Islet of Langerhans (tissue), 1 donor: ENCODE data around the gene DPP6.
A peak's percentile ranks its signal among the peaks of the same experiment; 100 is the strongest.

ENCODE experiments used
- FAIRE-seq: peaks from one replicate; lab custom pipeline; 2011; peaks lifted over from hg19 to GRCh38; lab: Jason Lieb, UNC

The DPP6 gene

DNA sequence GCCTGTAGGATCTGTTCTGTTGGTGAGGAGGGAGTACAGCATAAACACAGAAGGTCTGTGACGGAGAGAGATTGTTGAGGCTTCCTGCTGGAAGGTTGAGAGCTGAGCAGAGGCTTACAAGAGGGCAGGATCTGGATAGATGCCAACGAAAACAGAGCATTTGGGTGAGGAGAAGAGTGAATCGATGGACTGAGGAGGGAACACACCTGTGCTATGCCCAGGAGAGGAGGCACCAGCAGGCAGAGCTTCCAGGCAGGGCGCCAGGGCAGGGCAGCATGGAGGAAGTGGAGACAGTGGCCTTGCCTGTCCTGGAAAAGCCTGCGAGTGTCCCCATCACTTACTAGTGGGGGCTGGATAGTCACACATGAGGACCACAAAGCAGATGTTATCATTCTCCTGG lies 667.8 kb downstream of the DPP6 start:
- no peak for FAIRE-seq

DNA sequence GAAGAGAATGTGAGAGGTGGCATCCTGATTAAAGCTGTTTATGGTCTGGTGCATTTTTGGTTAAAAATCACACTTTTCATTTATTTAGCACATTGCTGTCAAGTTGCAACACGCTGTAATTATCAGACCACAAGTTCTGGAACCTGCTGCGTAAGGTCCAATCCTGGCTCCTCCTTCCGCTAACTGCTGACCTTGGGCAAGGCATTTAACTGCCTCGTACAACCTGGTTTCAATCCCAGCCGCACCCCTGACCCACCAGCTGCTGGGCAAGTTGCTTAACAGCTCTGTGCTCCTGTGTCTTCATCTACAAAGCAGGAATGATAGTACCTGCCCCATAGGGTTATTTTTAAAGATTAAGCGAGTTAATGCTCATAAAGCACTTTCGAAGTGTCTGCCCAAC lies 668.9 kb downstream of the DPP6 start:
- no peak for FAIRE-seq

DNA sequence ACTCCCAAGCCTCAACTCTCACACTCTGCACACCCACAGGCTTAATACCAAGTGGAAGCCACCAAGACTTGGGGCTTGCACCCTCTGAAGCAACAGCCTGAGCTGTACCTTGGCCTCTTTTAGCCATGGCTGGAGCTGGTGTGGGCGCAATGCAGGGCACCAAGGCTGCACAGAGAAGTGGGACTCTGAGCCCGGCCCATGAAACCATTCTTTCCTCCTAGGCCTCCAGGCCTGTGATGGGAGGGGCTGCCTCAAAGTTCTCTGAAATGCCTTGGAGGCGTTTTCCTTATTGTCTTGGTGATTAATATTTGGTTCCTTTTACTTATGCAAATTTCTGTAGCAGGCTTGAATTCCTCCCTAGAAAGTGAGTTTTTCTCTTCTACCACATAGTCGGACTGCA lies 674.2 kb downstream of the DPP6 start:
- no peak for FAIRE-seq

DNA sequence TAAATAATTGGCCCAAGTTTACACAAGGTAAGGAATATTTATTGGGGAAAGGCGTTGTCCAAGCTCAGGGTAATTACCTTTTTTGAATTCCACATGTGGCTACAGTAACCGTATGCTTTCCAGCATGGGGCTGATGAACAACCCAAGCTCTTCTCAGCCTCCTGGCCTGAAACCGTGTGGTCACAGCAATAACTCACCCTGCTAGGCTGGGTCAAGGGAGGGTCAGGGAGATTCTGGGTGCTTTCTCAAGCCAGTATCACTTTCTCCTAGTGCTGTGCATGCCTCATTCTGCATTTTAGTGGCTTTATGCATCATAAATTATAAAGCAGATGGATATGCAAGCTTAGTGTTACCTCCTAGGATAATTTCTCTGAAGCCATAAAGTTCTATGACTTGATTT lies 676.9 kb downstream of the DPP6 start:
- no peak for FAIRE-seq

DNA sequence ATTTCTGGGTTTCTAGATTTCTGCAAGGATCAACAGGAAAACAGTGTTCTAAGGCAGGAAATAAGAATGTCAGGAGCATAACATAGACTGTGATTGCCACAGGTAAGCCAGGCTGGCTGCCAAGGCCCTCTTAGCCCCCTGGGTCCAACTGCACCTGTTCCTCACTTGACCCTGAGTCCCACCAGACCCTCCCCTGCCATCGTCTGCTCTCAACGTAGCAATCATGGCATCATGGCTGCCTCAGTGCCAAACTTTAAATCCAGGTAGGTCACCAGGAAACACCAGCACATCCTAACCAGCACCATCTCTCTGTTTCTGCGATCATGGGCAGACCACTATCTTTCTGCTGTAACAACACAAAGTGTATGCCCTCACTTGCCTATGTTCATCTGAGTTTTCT lies 683.6 kb downstream of the DPP6 start:
- no peak for FAIRE-seq

DNA sequence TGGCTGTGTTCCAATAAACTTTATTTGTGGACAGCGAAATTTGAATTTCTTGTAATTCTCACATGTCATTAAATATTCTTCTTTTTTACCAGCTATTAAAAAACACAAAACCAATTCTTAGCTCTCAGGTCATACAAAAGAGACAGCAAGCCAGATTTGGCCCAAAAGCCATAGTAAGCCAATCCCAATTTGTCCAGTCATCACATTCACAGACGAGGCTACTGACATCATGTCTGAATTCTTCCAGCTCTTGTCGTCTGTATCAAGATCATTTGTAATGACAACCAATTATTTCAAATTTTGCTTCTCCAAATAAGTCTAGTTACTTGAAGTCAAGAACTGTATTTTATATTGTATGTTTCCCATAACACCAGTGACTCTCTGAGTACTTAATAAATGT lies 684.2 kb downstream of the DPP6 start:
- FAIRE-seq: peak; percentile 30

DNA sequence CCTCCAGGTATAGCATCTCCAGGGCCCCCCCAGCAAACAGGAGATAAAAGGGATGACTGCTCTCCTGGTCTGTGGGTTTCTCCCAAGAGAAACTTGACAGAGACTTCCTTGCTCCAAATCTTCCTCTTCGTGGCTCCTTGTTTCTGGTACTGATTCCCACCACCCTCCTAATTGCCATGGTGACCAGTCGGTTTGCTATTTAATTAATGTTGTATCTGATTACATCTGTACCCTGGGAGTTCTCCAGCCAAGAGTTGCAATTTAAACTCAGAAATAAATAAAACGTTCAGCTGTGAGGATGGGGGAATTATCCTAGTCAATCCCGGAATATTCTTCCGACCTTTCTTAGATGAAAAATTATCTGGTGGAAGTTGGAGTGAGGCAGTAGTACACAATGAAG lies 686.0 kb downstream of the DPP6 start:
- no peak for FAIRE-seq

DNA sequence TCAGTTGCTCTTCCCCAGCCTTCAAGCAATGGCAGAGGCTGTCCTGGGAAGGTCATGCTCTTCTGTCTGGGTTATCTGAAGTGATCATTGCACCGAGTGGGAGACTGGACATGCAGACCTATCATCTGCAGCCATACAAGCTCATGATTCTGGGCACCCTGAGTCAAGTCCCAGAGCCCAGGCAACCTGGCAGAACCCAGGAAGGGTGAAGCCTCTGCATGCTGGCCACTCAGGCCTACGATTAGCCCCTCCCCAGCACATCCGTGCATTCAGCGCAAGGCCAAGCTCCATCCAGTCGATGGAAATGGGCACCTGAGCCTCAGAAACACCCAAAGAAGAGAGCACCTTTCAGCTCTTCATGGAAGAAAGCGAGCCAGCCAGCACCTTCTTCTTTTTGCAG lies 688.9 kb downstream of the DPP6 start:
- FAIRE-seq: no peak

DNA sequence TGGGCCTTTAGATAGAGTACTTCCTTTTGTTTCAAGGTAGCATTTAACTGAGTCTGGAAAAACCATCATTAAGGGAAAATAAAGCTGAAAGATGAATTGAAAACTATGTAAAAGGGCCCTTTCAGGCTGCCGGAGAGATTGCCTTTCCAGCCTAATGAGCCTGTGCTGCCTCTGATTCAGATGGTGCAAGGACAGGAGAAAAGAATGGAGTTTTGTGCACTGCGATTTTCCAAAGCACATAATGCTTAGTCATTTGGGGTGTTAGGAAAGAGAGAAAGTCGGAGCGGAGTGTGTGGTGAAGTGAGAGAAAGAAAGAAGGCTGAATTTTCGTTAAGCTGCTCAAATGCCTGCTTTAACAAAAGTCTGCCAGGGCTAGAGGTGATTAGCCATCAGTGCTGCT lies 691.0 kb downstream of the DPP6 start:
- FAIRE-seq: no peak

DNA sequence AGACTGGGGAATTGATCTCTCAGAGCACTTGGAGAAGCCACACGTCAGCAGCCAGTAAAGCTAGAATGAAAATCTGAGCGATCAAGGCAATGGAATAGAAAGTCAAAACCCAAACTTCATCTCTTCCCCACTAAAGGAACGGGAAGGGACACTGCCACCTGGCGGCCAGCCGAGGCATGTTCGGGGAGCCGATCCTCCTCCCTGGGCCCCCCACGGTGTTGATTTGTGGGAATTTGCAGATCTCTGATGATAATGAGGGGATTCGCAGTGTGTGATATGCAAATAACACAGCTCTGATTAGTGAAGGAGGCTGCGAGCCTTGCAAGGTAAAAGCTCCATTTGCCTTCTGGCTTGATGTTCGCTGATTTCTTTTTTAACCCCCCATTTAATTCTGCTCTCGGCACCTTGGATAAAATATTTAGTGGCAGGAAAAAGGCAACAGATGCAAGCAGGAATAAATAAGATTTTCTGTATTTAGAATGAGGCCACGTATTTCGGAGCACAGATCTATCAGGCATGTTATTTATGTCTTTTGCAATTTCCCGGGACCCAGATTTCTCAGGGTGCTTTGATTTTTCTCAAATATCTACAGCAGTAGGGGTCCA lies 692.2 kb downstream of the DPP6 start:
- peak; percentile 33 for FAIRE-seq

DNA sequence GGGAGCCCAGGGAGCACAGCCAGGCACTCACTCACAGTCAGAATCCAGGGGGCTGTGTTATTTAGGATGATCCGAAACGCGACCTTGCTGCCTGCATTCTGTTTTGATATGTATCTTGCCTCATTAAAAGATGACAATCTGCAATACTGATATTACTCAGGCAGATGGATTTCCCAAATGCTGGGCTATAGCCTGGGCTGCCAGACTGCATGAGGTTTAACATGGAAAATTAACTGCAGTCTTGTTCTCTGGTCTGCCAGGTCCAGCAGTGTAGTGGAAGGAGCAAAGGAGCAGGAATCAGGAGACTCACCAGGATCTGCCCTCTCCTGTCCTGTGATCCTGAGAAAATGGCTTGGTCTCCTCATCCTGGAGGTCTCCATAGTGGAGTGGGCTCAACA lies 692.7 kb downstream of the DPP6 start:
- no peak for FAIRE-seq

DNA sequence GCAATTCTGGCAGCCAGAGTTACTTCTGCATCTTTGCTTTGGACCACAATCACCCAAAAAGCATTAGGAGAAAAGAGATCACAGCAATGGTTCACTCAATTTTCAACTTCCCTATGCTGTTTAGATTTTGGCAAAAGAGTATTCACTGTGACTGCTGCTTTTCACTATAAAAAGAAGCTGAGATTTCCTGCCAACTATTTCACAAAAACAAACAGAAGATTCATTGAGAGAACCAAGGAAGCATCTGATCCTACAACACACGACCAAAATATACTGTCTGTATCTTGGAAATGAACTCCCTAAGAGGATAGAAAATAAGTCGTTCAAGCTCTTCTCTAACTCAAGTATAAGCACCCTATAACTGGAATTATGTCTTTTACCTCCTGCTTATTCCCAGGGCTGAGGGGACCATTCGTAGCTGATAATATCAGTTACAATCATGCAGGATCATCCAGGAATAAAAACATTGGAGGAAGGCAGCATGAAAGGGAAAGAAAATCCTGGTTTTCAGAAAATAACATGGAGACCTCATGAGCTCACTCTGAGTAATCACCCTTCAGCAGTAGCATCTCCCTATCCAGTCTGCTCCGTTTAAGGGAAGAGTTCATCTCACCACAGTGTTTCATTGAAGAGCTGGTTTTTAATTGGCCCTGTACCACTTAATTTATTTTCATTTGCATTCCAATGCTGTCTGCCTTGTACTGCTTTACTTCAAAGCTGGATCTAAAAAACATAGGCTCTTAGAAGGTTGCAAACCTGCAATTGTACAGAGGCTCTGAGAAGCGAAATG lies 694.6 kb downstream of the DPP6 start:
- FAIRE-seq: no peak

DNA sequence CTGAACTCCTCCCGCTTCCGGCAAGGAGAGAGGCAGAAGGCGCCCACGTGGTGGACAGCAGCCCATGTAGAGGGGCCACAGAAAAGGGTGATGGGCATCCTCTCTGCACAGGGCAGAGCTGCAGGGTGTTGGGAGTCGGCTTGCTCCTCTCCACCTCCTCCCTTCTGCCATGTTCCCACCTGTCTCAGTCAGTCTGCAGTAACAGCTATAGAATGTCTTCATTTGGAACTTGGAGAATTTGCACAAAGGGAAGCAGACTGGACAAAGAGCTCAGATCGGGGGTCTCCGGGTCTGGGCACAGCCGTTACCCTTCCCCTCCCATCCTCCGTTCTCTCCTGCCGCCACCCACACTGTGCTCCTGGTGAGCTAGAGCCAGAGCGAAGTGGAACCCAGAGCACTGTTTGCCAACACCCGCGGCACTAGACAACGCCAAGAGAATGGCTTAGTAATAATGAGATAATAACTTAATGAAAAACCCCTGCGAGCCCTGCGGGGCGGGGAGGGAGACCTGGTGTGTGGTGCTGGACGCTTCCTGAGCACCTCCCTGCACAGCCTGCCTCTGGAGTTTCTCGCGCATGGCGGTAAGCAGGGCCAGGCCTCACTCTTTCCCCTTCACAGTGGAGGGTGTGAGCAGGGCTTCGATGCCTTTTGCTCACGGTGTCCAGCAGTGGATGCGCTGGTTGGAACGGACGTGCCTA lies 696.0 kb downstream of the DPP6 start:
- FAIRE-seq: no peak

DNA sequence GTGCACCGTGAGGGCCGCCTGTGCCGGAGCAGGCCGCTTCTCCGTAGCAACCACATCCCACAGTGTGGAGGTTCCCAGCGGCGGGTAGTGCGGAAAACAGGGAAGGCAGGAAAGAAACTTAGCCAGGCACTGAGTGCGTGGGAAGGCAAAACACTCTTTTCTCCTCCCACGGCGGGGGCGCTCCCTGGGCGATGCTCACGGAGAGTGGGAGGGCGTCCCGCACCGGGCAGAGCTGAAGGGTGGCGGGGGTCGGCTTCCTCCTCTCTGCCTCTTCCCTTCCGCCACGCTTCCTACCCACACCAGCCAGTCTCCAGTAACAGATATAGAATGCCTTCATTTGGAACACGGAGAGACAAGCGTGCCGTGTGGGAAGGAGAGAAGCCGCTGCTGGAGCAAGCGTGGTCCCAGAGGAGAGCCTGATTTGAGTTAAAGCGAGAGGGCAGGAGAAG lies 698.2 kb downstream of the DPP6 start:
- FAIRE-seq: no peak

DNA sequence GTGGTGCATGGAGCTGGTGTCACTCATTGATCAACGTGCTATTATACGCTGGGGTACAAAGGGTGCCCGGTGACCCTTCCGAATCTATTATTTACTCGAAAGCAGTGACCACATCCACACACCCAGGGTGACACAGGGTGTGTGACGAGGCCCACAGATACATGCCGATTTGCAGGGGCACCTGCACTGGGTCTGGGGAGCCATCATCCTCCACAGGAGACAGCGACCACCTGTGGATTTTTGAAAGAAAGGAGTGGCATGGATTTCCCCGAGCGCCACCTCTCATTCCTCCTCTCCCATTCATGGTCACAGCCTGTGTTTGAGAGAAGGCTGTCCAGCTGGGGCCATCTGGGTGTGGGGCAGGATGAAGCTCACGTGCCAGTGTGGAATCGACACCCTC lies 701.0 kb downstream of the DPP6 start:
- FAIRE-seq: no peak

DNA sequence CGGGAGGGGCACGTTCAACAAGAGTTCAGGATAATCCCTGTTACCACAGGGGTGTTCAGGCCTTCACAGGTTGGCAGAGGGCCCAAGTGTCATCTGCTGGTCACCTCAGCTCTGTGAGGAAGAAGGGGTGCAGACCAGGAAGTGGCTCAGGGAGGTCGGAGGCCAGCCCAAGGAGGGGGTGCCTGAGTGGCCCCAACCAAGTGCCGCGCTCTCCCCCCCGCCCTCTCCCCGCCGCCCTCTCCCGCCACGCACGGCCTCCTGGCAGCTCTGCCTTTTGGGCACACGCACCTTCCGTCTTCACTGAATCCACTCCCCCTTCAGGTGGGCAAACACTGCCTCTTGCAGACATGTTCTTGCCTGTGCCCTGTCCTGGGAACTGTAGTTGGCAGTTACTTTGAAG lies 705.6 kb downstream of the DPP6 start:
- no peak for FAIRE-seq

DNA sequence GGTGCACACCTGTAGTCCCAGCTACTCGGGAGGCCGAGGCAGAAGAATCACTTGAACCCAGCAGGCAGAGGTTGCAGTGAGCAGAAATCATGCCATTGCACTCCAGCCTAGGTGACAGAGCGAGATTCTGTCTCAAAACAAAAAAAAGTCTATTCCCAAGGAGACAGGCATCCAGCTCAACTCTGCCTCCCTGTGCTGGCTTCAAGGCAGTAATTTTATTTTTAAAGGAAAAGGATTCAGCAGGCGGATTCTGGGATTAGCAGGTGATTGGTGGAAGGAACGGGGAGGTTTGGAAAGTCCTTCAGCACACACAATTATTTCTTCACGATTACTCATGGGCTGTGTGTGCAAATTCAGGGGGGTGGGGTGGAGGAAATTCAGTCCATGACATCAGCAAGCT lies 707.8 kb downstream of the DPP6 start:
- FAIRE-seq: no peak

DNA sequence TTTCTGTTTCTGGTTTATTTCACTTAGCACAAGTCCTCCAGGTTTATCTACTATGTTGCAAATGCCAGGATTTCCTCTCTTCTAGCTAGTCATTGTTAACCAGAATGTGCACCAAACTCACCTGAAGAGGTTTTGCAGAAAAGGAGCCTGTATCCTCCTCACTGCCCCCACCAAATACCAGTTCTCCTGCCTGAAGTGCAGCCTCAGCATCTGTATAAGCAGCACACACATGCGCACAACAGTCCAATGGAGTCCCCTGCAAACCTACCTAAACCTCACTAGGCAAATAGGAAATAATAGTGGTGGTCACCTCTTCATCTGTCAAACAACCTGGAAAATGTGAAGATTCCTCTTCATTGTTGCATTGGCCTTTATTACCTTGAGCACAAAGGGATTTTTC lies 712.9 kb downstream of the DPP6 start:
- no peak for FAIRE-seq

DNA sequence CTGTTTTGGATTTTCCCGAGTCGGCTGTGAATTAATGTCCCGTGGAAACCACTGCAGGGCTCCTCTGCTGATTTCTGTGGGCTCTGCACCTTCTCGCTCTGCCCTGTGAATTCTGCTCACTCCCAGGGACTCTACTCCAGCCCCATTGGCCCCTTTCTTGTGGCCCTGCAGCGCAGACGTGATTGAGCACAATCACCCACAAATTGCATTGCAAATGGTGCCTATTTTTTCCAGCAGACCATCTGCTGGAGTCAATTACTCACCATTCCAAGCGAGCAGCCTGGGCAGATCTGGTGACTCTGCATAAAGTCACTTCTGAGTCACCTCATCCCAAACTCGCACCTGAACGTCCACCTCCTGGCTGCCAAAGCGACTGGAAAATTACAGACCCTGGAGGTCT lies 714.9 kb downstream of the DPP6 start:
- FAIRE-seq: peak; percentile 75

DNA sequence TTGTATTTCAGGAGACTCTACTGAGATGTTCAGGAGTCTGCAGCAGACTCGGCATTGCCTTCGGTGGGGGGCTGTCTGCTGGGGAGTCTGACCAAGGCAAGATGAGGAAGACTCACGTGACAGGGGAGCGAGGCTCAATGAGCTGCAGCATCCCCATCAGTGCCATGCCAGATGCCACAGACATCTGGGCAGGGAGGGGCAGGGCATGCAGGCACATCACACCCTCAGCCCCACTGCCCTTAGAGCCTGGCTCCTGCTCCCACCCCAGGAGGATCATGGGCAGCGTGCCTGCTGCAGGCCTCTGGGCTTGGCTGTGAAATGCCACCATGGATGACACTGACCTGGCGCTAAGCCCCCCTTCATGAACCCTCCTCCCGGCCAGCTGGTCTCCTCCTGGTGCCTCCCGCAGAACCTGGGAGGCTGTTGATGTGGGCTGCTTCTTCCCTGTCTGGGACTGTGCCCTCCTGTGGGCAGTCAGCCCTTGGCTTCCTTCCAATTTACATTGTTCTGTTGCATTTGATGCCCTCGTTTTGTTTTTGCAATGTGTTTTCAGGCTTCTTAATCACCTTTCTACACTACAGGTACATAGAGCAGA lies 715.7 kb downstream of the DPP6 start:
- FAIRE-seq: no peak

DNA sequence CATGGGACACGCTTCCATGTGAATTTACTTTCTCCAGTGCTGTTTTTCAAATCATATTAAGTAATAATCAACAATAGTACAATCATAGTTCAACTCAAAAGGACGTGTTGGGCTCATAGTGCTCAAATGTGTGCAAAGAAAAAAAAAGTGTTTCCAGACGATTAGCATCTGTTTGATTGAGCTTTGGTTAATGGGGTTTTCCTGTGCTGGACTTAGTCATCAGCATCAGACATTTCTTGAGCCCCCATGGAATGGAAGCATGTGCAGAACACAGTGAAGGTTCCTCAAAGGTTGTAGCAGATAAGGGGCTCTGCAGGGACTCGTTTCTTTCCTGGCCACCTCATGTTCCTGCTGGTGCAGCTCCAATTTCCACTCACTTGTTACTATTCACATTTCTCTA lies 716.8 kb downstream of the DPP6 start:
- FAIRE-seq: no peak

DNA sequence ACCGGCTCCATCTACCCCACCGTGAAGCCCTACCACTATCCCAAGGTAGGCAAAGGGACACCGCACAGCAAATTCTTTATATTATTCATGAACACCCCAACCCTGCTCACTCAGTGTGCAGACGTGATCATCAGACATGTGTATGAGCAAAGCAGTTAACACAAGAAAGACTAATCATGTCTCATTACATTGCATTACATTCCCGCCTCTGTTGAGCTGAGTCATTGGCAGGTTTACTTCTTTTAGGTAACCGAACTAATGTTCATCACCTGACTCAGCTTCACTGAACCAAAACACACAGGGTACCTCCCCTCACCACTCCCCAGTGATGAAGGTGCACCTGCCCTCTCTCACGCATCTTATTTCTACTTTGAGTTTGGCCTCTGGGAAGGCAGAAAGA lies 717.3 kb downstream of the DPP6 start:
- FAIRE-seq: no peak

DNA sequence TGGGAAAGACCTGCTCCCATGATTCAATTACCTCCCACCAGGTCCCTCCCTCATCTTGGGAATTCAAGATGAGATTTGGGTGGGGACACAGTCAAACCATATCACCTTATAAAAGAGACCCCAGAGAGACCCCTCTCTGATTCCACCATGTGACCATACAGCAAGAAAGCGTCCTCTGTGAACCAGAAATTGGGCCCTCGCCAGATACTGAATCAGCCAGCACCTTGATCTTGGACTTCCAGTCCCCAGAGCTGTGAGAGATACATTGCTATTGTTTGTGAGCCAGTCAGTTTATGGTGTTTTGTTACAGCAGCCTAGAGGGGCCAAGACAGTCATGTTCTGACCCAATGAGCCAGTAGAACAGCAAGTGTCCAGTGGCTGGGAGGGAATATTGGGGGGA lies 718.2 kb downstream of the DPP6 start:
- FAIRE-seq: no peak
